ACHN (cell line): ENCODE data around the gene KIF6.
"Not testable (repeated sequence)": the region's sequence is repeated elsewhere in the genome, so short reads cannot be mapped to it uniquely, and the experiment has no call there.

Source experiments
- DNase-seq: peaks from one replicate; pipeline ENCODE4 v3.0.0-alpha.2; 2015
- in situ Hi-C: cut with HindIII; loops from 2 replicates; pipeline ENCODE4 v1.10.0; 2017; ENCODE audit warnings: low sequenced_read_pairs, low pct_ligation_motif_present, low pct_unique_long_range_greater_than_20kb

Gene KIF6

DNA sequence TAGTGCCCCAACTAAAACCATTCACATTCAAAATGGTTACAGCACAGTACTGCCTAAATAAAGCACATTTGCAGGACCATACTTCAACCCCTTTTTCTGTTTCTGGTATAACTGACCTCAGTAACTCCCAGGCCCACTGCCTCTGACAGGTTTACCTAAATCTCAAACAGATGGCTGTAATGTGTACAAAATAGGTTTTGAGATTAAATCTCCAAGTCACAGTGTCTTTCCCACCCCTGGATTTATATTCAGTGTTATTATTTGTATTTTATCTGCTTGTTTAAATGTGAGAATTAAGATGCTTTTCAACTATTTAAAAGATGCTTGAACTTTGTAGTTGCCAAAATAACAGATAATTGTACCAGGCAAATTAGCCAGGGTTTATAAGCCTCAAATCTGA, 4.7 kb upstream of the KIF6 start:
- in situ Hi-C loops: no loop called here
- no peak for DNase-seq

DNA sequence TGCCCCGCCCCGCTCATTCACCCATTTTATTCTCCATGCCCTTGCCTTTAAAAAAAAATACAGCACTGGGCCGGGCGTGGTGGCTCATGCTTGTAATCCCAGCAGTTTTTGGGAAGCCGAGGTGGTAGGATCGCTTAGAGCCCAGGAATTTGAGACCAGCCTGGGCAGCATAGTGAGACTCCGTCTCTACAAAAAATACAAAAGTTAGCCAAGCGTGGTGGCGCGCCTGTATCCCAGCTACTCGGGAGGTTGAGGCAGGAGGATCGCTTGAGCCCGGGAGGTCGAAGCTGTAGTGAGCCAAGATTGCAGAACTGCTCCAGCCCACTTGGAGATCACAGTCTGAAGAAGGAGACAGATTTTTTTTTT, 407 bp upstream of the KIF6 start:
- in situ Hi-C loops: no loop called here
- no peak for DNase-seq

DNA sequence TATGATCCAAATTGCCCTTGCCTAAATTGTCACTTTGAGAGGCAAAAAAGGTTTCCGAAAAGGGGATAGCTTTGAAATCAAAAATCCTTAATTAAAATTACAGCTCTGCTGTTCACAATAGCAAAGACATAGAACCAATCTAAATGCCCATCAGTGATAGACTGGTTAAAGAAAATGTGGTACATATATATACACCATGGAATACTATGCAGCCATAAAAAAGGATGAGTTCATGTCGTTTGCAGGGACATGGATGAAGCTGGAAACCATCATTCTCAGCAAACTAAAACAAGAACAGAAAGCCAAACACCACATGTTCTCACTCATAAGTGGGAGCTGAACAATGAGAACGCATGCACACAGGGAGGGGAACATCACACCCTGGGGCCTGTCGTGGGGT, 1.9 kb downstream of the KIF6 start:
- in situ Hi-C loops, DNase-seq: not testable (repeated sequence)

DNA sequence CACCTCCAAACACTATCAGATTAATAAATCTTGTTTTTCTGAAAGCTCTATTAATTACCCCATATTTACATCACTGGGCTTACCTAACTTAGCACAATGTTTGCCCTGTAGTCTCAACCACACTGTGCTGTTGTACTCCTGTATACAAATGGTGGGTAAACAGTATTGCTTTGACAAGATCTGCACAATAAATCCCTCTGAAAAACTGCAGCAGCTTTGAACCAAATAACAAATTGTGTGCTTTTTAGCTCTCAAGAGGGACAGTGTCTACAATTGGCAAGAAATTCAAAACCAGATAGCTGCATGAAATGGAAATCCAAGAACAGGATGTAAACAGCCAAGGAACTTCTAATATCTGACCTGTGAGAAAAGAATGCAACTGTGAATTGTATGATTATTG, 10.4 kb downstream of the KIF6 start:
- in situ Hi-C loops: no loop called here
- no peak for DNase-seq

DNA sequence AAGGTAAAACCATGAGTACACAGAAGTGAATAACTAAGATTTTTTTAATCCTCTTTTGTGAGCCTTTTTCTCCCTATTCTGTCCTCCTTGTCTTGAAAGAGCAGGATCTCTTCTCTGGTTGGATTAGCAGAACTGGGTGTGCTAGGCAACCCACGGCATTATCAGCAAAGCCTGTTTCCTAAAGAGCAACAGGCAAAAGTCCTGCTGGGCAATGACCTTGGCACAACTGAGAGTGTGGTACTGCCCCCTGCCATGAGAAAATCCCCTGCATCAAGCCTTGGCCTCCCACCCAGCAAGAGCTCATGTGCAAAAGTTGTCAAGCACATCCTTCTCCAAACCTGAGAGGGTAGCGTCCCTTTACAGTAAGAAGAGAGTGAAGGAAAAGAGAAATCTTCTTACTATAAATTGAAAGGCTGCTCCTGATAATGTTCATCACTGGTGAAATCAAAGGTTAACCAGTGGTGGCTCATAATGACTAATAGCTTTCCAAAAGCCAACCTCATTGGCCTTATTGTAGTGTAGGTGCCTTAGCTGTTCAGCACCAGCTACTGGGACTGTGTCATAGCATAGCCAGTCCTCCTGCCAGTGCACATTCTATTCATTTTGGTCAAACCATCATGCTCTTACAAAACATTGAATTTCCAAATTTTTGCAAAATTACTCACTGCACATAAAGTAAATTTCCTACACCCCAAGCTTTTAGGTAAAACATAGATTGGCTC, 17.1 kb downstream of the KIF6 start:
- in situ Hi-C loops: no loop called here
- DNase-seq: no peak

DNA sequence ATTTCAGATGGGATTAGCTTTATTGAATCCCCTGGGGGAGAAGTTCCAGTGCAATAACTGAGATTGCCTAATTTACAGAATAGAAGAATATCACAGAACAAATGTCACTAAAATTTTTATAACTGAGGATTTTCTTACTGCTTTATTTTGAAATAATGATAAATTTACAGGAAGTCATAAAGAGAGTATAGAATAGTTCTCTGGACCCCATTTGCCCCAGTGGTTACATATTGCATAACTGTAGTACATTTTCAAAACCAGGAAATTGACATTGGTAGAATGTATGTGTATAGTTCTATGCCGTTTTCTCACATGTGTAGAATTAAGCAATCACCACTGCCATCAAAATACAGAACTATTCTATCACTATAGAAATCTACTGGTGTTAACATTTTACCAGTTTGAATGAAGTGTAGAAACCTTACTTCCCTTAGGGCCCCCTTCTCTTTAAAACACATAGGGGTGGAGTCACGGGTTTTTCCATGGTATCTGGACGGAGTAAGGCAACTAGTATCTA, 18.3 kb downstream of the KIF6 start:
- in situ Hi-C loops: no loop called here
- DNase-seq: no peak

DNA sequence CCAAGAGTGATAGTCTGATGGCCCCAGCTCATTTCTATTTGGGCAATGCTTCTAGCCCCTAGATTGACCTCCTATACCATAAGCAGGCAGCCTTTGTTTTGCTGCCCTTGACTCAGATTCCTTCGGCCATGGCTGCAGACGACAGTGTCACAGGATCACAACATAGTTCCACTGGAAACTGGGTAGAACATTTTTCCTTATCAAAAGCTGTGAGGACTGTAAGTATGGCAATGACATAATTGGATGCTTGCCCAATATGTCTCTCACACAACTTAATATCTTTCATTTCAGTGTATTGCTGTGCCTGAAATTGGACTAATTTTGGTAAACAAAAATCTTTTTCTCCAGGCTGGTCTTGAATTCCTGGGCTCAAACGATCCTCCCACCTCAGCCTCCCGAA, 22.9 kb downstream of the KIF6 start:
- in situ Hi-C loops: no loop called here

DNA sequence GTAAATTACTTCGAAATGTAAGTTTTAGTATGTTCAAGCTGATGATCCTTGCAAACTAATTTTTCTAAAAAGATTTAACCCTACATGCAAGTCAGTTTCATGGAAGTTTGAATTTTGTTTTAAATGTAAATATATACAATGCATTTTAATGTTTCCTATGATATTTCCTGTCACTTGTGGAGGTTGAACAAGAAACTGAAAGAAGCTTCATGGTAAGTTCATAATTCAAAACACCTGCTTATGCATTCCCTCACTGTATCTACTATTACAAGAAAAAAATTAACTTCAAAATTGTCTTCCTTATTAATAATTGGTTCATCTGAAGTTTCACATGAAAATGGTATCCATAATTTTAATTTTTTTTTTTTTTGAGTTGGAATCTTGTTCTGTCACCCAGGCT, 24.8 kb downstream of the KIF6 start:
- in situ Hi-C loops: no loop called here
- DNase-seq: no peak

More for the DNA sequence above, 22.9 kb downstream of the KIF6 start:
- DNase-seq: no peak

DNA sequence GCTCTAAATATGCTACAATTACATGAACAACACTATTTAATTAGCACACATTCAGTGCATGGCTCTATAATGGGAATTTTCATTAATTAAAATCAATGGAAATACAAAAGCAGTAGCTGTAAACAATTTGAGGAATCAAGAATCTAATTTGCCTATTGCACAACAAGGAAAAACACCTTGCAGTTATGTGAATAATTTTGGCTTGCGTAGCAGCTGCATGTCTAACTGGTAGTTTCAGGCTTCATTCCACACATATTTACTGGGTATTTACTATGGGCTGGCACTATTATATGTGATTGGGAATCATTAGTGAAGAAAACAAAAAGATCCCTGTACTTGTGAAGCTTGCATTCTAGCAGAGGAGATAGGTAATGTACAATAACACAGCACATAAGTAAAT, 26.4 kb downstream of the KIF6 start:
- DNase-seq: no peak
- in situ Hi-C loops: no loop called here

DNA sequence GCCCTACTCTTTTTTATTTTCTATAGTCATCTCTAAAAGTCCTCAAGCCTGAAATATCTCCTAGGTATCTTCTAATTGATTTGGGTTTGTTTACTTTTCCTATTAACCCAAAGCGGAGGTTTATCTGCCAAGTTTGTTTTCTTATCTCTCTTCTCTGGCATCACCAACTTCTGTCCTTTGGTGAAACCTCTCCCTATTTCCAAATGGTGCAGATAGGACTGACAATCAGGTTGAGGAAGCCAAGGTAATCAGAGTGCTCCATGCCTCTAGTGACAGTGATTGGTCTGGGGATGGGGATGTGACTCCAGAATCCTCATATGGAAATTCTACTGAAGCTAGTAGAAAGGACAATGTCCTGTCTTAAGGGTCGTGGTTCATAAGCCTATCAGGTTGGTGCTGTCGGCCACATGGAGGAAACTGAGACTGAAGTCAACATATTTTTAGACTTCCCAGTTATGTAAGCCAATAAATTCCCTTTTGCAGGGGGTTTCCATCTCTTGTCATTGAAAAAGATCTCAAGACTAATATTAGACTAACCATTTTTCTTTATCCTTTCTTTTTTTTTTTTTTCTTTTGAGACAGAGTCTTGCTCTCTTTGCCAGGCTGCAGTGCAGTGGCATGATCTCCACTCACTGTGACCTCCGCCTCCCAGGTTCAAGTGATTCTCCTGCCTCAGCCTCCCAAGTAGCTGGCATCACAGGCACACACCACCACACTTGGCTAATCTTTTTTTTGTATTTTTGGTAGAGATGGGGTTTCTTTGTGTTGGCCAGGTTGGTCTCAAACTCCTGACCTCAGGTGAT, 28.0 kb downstream of the KIF6 start:
- DNase-seq: no peak
- in situ Hi-C loops: no loop called here

DNA sequence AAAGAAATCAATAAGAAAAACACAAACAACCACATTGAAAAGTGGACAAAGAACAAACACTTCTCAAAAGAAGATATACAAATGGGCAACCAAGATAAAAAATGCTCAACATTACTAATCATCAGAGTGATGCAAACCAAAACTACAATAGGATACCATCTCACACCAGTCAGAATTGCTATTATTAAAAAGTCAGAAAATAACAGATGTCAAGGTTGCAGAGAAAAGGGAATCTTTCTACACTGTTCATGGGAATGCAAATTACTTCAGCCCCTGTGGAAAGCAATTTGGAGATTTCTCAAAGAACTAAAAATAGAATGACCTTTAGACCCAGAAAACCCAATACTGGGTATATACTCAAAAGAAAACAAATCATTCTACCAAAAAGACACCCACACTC, 29.8 kb downstream of the KIF6 start:
- DNase-seq: no peak
- in situ Hi-C loops: no loop called here

DNA sequence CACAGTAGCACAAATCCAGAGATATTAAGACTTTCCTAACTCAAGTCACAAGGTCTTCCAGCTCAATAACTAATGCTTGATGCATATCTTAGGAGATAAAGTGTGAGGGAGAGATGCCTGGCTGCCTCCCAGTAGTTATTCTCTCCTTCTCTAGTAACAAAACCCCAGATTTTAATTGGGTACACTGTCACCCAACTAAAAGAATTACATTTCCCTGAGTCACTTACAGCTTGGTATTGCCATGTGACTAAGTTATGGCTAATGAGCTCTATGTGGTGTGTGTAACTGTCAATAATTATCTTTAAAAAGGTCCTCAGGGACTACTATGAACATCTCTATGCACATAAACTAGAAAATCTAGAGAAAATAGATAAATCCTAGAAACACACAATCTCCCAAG, 32.0 kb downstream of the KIF6 start:
- in situ Hi-C loops: no loop called here
- DNase-seq: no peak

DNA sequence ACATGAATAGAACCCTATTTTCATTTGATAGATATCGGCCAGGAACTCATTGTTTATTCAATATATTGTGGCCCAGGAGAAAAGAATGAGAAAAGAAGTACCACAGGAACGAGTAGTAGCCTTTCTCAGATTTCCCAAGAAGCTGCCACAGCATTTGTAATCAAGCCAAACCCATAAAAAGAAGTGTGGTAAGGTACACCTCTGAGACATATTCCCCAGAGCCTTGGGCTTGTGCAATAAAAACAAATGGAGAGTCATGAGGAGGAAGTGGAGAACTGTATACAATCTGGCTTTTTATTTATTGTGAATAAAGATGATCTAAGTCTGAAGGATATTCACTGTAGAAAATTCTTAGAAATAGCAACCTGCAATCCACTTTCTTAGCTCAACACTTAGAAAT, 36.7 kb downstream of the KIF6 start:
- in situ Hi-C loops: no loop called here
- DNase-seq: no peak

DNA sequence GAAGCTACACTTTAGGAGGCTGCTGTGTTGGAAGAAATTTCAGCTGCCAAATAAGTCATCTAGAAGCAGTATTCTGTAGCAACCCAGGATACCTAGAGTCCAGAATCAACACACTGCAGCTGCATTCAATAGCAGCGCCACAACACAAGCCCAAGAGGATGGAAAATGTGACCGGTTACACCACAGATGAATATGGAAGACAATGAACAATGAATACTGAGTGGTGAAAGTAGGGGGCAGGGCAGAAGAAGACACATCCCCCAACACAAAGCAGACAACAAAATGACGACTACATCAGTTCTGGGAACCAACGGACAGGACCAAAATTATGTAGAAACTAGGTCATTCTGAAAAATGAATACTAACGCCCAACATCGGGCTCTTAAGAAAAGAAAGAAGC, 38.2 kb downstream of the KIF6 start:
- no peak for DNase-seq
- in situ Hi-C loops: no loop called here

DNA sequence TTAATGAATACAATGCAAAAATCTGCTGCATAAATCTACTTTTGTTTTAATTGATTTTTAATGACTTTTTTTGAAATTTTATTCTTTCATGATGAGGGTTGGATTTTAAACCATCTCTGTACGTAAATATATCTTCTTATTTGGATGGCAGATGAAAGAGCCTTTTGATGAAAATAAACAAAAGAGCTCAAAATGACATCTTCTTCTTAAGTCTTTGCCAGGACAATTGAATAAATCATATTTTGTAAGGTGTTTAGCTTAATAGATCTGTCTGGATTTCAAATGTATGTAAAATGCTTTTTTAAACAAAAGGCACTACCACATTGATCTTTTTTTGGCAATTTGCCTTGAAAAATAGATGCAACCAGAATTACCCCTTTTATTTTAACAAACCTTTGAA, 39.3 kb downstream of the KIF6 start:
- in situ Hi-C loops: no loop called here
- DNase-seq: no peak

DNA sequence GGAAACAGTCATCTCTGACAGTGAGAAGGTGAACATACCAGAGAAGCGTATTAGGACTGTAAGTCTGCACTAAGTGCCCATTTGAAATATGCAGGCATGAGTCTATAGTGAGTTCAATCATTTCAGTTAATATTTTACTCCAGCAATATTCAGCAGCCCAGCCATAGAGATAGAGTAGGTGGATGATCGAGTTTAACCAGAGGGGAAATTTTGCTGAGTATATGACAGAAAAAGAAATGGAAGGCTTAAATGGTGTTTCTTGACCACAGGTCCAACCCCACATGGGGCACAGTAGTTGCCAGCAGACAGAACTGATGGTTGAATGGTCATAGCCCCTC, 39.8 kb downstream of the KIF6 start:
- DNase-seq: no peak
- in situ Hi-C loops: no loop called here

DNA sequence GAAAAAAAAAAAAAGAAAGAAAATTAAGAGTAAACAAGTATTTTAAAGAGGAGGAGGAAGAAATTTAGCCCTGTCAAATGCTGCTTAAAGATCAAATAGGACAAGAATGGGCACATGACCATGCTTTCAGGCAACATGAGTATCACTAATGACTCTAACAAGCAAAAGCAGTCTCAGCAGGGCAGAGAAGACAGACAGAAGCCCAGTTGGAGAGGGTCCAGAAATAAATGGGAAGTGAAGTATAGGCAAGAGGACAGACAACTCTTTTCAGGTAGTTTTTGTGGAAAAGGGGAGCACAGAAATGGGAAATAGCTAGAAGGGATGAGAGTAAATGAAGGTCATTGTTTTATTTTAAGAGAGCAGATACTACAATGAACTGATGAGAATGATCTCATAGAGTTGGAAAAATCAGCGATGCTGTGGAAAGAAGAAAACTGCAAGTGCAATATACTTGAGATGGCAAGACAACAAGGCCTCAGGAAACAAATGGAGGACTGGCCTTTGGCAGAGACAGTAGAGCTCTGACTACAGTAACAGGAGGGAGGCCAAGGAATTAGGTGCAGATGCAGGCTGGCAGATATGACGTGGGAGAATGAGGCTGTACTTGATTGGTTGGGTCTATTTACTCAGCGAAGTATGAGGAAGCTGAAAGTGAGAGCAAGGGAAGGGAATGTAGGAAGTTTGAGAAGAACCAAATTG, 40.3 kb downstream of the KIF6 start:
- in situ Hi-C loops: no loop called here

DNA sequence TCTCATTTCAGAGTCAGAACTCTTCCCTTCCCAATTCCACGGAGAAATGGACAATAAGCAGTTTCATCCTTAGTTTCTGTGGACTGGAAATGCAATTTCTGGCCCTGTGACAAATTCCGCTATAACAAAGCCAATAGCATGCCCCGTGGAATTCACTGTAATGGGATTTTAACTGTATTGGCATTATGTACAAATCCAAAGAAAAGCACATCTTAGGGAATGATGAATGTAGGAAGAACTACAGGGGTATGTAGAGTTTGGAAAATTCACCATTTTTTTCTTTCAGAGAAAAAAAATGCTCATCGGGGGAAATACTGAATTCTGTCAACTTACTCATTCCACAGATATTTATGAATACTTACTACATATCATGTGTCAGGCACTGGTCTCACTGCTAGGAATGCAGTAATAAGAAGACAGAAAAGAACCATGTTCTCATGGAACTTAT, 43.5 kb downstream of the KIF6 start:
- in situ Hi-C loops: no loop called here
- no peak for DNase-seq

More for the DNA sequence above, 40.3 kb downstream of the KIF6 start:
- DNase-seq: no peak

DNA sequence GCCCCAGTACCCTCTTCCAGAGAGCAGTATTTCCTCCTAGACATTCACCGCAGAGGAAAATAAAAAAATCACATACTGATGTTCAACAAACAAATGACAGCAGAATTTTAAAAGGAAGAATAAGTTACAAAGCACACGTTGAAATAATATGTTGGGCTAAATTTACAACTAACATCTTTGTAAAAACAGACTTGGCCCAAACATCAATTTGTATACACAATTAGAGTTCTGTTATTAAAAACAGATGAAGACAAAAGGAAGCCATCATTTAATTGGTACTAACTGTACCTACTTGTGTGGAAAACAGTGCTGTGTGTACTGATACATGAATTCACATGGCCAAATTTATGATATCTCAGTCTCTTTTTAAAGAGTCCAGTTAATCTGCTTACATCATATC, 46.3 kb downstream of the KIF6 start:
- in situ Hi-C loops: no loop called here
- DNase-seq: no peak
